ENCODE measurements around the gene PFDN2.

PFDN2 gene

DNA sequence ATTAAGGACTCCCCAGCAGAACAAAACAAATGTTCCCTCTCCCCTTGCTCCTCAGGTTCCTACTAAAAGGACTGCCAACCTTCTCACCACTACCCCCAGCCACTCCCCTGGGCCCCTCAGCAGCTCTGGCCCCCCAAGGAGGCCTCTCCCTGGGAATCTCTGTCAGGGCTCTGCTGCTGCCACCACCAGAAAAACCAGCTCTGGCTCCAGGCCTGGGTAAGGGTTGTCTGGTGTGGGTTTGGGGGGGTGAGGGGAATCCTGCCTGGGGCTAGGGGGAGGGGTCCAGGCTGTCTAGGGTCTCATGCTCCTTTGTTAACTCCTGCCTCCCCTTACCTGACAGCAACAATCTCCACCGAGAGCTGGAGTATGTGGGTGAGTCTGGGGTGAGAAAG lies 33.2 kb downstream of the PFDN2 start:
- no peak overlapping the region for H3K27ac ChIP-seq (ENCODE audit: low read length)
- H3K4me3 ChIP-seq (ENCODE audit: low read length): no peak overlapping the region
- H3K4me1 ChIP-seq (ENCODE audit: control insufficient read depth, low read depth, low read length): peaks cover 5% of the 10 kb centered on the region
- H3K9ac ChIP-seq (ENCODE audit: low read length): no peak overlapping the region
- no peaks in the 10 kb centered on the region for H3K36me3 ChIP-seq (ENCODE audit: control insufficient read depth, low read depth, low read length)
- H3K27me3 ChIP-seq (ENCODE audit: control insufficient read depth, insufficient read depth, low read length): no peaks in the 10 kb centered on the region
- H3K9me3 ChIP-seq (ENCODE audit: control insufficient read depth, low read depth, low read length): no peaks in the 10 kb centered on the region

DNA sequence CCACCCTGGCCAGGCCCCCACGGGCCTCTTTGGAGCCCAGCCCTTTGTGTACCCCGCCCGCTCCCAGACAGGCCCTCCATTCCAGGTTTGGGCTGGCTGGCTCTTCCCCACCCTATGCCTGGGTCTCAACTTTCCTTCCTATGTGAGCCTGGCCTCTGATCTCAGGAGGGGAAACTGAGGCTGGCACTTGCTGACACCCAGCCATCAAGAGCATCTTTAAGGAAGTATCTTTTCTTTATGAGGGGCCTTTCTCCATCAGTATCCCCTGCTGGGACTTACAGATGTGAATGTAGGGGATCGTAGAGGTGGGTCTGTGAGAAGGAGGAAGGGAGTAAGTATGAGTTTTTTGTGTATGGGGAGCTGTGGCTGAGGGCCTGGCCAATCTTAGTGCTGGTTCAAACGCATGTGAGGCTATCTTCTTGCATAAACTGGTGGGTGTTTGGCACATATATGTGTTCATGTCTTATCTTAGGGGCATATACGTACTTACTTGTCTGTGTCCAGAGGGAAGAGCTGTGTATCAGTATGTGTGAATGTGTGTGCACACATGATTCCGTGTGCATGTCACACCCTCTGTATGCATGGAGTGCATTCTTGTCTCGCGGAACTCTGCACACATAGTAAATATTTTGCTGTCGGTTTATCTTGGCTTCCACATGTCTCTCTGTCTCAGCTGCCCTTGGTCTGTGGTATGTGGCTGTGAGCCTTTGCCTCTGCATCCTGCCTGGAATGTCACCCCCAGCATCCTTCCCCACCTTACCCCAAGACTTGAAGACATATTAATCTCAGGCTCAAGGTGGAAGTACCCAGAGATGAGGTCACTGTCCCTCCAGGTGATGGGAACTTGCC lies 33.9 kb downstream of the PFDN2 start:
- Histone ChIP-seq H3K4me1 (ENCODE audit: control insufficient read depth, low read depth, low read length) (peaks cover 5% of the 10 kb centered on the region), H3K9me3 (ENCODE audit: control insufficient read depth, low read depth, low read length) (no peaks in the 10 kb centered on the region), H3K9ac (ENCODE audit: low read length) (no peak overlapping the region), H3K27me3 (ENCODE audit: control insufficient read depth, insufficient read depth, low read length) (no peaks in the 10 kb centered on the region), H3K36me3 (ENCODE audit: control insufficient read depth, low read depth, low read length) (no peaks in the 10 kb centered on the region), H3K4me3 (ENCODE audit: low read length) (no peak overlapping the region), H3K27ac (ENCODE audit: low read length) (no peak overlapping the region)

DNA sequence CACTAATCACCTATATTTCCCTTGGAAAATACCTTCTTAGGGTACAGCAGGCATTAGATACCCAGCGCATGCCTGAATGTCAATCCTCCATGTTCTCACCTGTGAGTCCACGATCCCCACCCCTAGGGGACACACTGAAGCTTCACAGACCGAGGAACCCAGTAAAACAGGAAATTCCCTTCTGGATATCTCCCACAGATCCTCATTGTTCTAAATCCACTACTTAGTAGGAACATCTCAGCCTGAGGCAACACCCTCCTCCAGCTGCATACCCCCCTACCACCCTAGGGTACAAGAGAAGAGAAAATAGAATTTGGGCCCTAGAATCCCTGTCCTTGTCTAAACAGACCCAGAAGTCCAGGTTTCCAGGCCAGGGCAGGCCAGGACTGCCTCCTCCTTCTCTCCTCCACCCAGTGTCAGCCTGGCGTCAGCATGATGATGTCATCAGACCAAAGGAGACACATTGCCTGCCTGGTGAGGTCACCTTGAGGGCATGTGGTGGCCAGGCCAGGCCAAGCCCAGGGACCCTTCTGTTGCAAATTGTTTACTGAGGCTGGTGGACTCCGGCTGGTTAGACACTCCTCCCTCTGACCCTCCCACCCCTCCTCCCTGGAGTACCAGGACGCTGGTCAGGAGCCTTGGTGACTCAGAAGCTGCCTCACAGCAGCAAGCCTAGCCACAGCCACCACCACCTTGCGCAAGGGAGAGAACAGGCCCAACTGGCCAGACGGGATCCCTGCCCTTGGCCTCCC lies 34.7 kb downstream of the PFDN2 start:
- H3K9ac ChIP-seq (ENCODE audit: low read length): no peak overlapping the region
- no peak overlapping the region for H3K4me3 ChIP-seq (ENCODE audit: low read length)
- no peaks in the 10 kb centered on the region for H3K9me3 ChIP-seq (ENCODE audit: control insufficient read depth, low read depth, low read length)
- H3K4me1 ChIP-seq (ENCODE audit: control insufficient read depth, low read depth, low read length): peaks cover 5% of the 10 kb centered on the region
- no peaks in the 10 kb centered on the region for H3K36me3 ChIP-seq (ENCODE audit: control insufficient read depth, low read depth, low read length)
- H3K27me3 ChIP-seq (ENCODE audit: control insufficient read depth, insufficient read depth, low read length): no peaks in the 10 kb centered on the region
- H3K27ac ChIP-seq (ENCODE audit: low read length): no peak overlapping the region

DNA sequence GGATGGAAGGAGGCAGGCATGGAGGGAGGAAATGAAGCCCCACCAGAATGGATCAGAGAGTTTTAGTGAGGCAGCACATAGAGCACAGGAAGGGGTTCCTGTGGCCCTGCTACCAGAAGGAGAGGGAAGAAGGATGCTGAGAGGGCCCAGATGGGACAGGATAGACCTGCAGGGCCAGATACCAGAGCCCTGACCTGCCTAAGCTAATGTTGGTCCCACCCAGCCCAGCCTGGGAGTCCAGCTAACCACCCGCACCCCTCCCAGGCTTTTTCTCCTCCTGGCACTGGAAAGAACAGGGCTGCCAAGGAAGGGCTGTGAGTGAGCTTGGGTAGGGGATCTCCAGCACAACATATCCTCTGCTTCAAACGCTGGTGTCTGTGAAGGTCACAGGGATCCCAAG lies 35.4 kb downstream of the PFDN2 start:
- Histone ChIP-seq H3K27ac (ENCODE audit: low read length) (no peak overlapping the region), H3K36me3 (ENCODE audit: control insufficient read depth, low read depth, low read length) (no peaks in the 10 kb centered on the region), H3K27me3 (ENCODE audit: control insufficient read depth, insufficient read depth, low read length) (no peaks in the 10 kb centered on the region), H3K9me3 (ENCODE audit: control insufficient read depth, low read depth, low read length) (no peaks in the 10 kb centered on the region), H3K4me1 (ENCODE audit: control insufficient read depth, low read depth, low read length) (peaks cover 5% of the 10 kb centered on the region), H3K9ac (ENCODE audit: low read length) (no peak overlapping the region), H3K4me3 (ENCODE audit: low read length) (no peak overlapping the region)

DNA sequence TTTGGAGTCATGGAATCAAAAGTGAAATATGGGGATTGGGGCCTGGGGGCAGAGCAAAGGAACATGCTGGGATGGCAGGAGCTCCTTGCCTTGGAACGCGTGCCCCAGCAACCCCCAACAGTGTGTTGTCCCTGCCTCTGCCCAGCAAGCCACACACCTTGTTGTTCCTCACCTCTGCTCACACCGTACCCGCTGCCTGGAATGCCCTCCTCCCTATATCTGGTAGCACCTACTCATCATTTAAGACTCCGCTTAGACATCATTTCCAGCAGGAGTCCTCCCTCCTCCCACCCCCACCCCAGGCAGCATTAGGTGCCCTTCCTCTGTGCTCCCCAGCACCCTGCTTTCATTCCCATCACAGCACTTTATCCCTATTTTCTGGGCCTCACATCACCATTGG lies 36.3 kb downstream of the PFDN2 start:
- Histone ChIP-seq H3K9me3 (ENCODE audit: control insufficient read depth, low read depth, low read length) (no peaks in the 10 kb centered on the region), H3K4me3 (ENCODE audit: low read length) (no peak overlapping the region), H3K27ac (ENCODE audit: low read length) (no peak overlapping the region), H3K4me1 (ENCODE audit: control insufficient read depth, low read depth, low read length) (peaks cover 5% of the 10 kb centered on the region), H3K9ac (ENCODE audit: low read length) (no peak overlapping the region), H3K36me3 (ENCODE audit: control insufficient read depth, low read depth, low read length) (no peaks in the 10 kb centered on the region), H3K27me3 (ENCODE audit: control insufficient read depth, insufficient read depth, low read length) (no peaks in the 10 kb centered on the region)

DNA sequence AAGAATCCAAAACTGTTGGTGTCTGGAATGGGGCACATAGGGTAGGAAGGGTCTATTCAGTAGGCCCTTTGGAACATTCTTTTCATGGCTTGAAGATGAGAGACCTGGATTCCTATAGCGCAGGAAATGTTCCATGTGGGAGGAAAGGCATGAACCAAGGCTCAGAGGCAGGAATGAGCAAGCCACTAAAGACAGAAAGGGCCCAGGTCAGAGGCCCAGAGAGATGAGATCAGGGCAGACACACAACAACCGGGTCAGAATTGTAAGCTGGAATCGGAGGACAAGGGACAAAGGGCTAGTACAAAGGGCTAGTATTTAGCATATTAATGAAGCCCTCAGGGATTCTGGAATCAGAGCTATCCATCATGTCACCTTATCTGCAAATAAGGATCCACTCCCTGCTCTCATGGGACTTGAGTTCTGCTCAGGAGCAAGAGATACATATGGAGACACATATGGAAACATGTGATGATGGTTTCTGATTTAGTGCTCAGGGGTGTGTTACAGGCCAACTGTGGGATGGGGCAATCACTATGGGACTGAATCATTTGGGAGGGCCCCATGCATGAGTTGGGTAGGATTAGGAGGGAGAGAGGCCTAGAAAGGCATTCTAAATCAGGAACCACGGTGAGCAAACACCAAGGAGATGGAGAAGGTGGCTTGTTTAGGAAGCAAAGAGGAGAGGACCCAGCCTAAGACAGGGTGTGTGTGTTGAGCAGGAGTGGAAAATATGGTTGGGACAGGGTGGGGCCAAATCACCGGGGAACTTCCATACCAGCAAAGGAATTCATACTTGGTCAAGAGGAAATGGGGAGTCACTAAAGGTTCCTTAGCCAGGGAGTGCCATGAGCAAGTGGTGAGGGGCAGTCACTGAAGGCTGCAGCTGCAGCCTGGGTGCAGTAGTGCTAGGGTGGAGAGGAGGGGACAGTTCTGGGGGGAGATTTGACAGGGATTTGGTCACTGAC lies 37.1 kb downstream of the PFDN2 start:
- Histone ChIP-seq H3K27ac (ENCODE audit: low read length) (no peak overlapping the region), H3K36me3 (ENCODE audit: control insufficient read depth, low read depth, low read length) (no peaks in the 10 kb centered on the region), H3K9ac (ENCODE audit: low read length) (no peak overlapping the region), H3K27me3 (ENCODE audit: control insufficient read depth, insufficient read depth, low read length) (no peaks in the 10 kb centered on the region), H3K9me3 (ENCODE audit: control insufficient read depth, low read depth, low read length) (no peaks in the 10 kb centered on the region), H3K4me1 (ENCODE audit: control insufficient read depth, low read depth, low read length) (peaks cover 5% of the 10 kb centered on the region), H3K4me3 (ENCODE audit: low read length) (no peak overlapping the region)

DNA sequence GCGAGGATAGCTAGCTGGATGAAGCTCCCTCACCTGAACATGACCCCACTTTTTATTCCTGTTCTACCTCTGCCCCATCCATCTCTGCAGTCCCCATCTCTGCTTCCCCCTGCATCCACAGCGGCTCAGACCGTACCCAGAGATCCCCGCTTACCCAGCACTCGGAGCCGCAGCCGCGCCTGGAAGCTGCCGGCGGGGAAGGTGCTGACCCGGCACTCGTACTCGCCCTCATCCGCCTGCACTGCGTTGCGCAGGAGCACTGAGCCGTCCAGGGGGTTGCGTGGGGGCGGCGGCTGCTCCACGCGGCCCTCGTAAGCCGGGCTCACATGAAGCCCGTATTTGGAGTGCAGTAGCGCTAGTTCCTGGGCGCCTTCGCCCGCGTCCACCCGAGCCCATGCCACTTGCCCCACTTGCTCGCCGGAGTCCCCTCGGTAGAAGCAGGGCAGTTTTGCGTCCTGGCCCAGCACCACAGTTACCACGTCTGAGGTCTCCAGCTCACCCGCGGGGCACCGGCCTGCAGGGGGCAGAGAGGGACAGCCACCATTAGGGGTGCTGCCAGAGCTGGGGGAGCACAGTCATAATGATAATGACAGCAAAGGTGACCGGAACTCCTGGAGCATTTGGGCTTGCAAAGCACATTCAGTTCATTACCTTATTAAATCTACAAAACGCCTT lies 38.3 kb downstream of the PFDN2 start:
- Histone ChIP-seq H3K9ac (ENCODE audit: low read length) (no peak overlapping the region), H3K36me3 (ENCODE audit: control insufficient read depth, low read depth, low read length) (no peaks in the 10 kb centered on the region), H3K27me3 (ENCODE audit: control insufficient read depth, insufficient read depth, low read length) (no peaks in the 10 kb centered on the region), H3K4me3 (ENCODE audit: low read length) (no peak overlapping the region), H3K9me3 (ENCODE audit: control insufficient read depth, low read depth, low read length) (no peaks in the 10 kb centered on the region), H3K27ac (ENCODE audit: low read length) (no peak overlapping the region), H3K4me1 (ENCODE audit: control insufficient read depth, low read depth, low read length) (peaks cover 5% of the 10 kb centered on the region)

DNA sequence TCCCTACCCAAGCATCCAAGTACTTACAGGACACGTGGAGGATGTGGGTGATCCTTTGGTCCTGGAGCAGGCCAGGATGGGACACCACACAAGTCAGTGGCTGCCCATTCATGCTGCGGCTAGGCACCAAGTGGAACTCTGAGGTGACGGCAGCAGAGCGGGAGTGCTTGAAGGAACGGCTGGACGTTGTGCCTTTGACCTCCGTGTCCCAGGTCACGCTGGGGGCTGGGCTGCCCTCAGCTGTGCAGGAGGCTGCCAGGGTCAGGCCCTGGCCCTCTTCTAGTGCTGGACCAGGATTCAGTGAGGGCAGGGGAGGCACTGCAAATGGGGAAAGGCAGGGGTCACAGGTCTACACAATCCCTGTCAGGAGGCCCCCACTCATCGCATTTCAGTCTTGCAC lies 40.4 kb downstream of the PFDN2 start:
- Histone ChIP-seq H3K4me1 (ENCODE audit: control insufficient read depth, low read depth, low read length) (peaks cover 5% of the 10 kb centered on the region), H3K36me3 (ENCODE audit: control insufficient read depth, low read depth, low read length) (no peaks in the 10 kb centered on the region), H3K27me3 (ENCODE audit: control insufficient read depth, insufficient read depth, low read length) (no peaks in the 10 kb centered on the region), H3K27ac (ENCODE audit: low read length) (no peak overlapping the region), H3K9me3 (ENCODE audit: control insufficient read depth, low read depth, low read length) (no peaks in the 10 kb centered on the region), H3K9ac (ENCODE audit: low read length) (no peak overlapping the region), H3K4me3 (ENCODE audit: low read length) (no peak overlapping the region)

DNA sequence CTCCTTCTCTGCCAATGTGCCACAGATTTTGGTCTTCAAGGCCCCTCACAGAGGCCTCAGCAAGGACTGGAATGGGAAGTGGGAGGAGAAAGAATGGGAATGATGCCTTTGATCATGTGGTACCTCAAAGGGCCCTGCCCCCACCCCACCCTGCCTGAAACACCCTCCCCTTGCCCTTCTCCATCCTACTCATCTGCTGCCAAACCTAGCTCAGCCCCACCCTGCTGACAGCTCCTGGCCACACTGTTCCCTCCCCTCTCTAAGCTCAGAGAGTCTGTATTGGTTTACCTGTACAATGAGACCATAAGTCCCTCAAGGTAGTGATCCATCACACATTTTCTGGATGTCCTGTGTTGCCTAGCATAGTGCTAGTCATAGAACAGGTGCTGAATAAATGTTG lies 41.4 kb downstream of the PFDN2 start:
- Histone ChIP-seq H3K36me3 (ENCODE audit: control insufficient read depth, low read depth, low read length) (no peaks in the 10 kb centered on the region), H3K27ac (ENCODE audit: low read length) (no peak overlapping the region), H3K4me3 (ENCODE audit: low read length) (no peak overlapping the region), H3K4me1 (ENCODE audit: control insufficient read depth, low read depth, low read length) (peaks cover 5% of the 10 kb centered on the region), H3K9me3 (ENCODE audit: control insufficient read depth, low read depth, low read length) (no peaks in the 10 kb centered on the region), H3K27me3 (ENCODE audit: control insufficient read depth, insufficient read depth, low read length) (no peaks in the 10 kb centered on the region), H3K9ac (ENCODE audit: low read length) (no peak overlapping the region)

DNA sequence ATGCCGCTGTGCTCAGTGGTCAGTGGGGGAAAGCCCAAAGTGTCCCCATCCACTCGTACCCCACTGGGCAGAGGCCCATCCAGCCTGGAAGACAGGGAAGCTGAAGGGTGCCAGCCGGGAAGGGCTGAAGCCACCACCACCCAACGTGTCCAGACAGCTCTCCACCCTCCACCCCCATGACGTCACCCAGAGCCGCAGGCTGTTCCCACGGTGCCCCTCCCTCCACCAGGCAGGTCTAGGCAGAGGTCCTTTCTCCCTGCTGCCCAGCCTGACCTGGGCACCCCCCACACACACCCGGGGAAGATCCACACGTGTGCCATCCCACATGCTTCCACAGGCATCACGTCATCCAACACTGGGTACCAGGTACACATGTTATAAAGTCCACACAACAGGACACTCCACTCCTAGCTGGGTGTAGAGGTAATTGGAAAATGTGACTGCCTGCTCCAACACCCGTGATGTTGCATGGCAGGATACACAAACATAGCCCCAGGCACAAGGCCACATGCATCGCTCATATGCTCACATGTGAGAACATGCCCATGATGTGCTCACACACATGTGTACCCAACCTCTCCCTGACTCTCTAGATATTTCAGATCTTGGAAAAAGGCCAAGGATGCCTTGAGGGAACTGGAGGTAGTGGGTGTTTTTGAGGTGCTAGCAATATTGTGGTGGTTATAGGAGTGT lies 43.0 kb downstream of the PFDN2 start:
- Histone ChIP-seq H3K9me3 (ENCODE audit: control insufficient read depth, low read depth, low read length) (no peaks in the 10 kb centered on the region), H3K36me3 (ENCODE audit: control insufficient read depth, low read depth, low read length) (no peaks in the 10 kb centered on the region), H3K27me3 (ENCODE audit: control insufficient read depth, insufficient read depth, low read length) (no peaks in the 10 kb centered on the region), H3K4me1 (ENCODE audit: control insufficient read depth, low read depth, low read length) (no peaks in the 10 kb centered on the region), H3K4me3 (ENCODE audit: low read length) (no peak overlapping the region), H3K27ac (ENCODE audit: low read length) (no peak overlapping the region), H3K9ac (ENCODE audit: low read length) (no peak overlapping the region)
